Measurements from ENCODE around the gene ALPL.

Gene ALPL

DNA sequence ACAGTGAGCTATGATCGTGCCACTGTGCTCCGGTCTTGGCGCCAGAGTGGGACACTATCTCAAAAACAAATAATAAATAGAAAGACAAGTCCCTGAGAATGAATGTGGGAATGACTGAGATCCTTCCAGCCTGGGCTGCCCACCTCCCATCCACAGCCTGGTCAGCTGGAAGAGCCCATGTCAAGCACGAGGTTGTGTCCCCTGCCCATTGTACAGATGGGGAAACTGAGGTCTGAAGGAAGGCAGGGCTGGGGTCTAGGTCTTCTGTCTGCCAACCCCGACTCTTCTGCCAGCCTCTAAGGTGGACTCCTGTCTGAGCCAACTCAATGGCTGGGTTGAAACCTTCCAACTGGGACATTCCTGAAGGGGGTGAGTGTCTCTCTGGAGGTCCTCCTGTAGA lies 80.4 kb downstream of the ALPL start:
- DNase-seq (ENCODE audit: low spot score in 2 of 2) (no peak), ATAC-seq (no peak)
- peaks cover 5% of the 10 kb centered on the region for H3K4me1 Mint-ChIP-seq
- no peaks in the 10 kb centered on the region for H3K9me3 Mint-ChIP-seq
- no peak overlapping the region for H3K4me3 Mint-ChIP-seq
- H3K27ac Mint-ChIP-seq = peak overlapping the region; percentile 13
- H3K36me3 Mint-ChIP-seq = no peaks in the 10 kb centered on the region

DNA sequence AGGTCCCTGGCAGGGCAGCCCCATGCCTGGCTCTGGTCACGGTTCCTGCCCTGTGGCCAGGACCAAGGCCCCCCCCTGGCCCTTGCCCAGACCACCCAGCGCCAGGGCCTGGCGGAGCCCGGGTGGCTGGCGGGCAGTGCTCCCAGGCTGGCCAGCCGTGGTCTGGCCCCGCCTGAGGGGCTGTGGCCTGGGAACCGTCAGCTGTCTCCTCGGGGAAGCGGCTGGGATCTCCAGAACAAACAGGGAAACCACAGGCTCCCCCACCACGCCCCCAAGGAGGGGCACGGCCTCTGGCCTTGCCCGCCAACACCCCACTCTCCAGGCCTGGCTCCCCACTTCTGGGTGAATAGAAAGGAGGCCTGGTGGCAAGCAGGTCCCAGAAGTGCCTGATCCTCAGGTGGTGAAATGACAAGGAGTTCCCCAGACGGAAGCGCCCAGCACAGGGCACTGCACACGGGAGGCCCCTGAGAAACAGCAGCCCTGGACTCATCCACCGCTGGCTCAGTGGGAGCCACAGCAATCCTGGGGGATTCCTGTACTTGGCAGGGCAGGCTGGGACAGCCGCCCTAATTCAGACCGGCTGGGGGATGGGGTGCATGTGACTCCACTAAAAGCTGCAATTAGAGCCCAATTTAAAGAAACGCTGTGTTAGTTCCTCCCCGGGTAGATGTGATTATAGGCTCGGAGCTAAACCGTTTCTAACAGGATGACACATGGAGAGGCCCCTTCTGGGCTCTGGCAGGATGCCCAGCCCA lies 81.1 kb downstream of the ALPL start:
- Mint-ChIP-seq H3K4me3 (no peak overlapping the region), H3K9me3 (no peaks in the 10 kb centered on the region), H3K27ac (no peak overlapping the region), H3K4me1 (peaks cover 5% of the 10 kb centered on the region), H3K36me3 (no peaks in the 10 kb centered on the region)
- ATAC-seq (no peak), DNase-seq (ENCODE audit: low spot score in 2 of 2) (no peak)

DNA sequence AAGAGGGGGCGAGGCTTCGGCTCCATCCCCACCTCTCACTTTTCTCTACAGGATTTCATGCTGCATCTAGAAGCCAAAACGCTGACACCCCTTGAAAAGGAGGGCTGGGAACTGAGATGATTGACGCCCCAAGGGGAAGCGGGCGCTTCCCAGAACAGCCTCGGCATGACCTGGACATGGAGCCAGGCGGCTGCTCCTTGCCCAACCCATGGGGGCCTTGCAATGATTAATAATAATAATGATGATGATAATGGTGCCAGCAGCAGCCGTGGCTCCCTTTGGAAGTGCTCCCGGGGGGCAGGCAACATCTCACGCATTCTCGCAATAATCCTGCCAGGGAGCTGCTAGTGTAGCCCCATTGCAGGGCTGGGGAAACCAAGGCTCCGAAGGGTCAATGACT lies 81.7 kb downstream of the ALPL start:
- DNase-seq (ENCODE audit: low spot score in 2 of 2) (no peak), ATAC-seq (no peak)
- H3K36me3 Mint-ChIP-seq = no peaks in the 10 kb centered on the region
- H3K9me3 Mint-ChIP-seq = no peaks in the 10 kb centered on the region
- no peak overlapping the region for H3K27ac Mint-ChIP-seq
- H3K4me1 Mint-ChIP-seq = peaks cover 5% of the 10 kb centered on the region
- no peak overlapping the region for H3K4me3 Mint-ChIP-seq

DNA sequence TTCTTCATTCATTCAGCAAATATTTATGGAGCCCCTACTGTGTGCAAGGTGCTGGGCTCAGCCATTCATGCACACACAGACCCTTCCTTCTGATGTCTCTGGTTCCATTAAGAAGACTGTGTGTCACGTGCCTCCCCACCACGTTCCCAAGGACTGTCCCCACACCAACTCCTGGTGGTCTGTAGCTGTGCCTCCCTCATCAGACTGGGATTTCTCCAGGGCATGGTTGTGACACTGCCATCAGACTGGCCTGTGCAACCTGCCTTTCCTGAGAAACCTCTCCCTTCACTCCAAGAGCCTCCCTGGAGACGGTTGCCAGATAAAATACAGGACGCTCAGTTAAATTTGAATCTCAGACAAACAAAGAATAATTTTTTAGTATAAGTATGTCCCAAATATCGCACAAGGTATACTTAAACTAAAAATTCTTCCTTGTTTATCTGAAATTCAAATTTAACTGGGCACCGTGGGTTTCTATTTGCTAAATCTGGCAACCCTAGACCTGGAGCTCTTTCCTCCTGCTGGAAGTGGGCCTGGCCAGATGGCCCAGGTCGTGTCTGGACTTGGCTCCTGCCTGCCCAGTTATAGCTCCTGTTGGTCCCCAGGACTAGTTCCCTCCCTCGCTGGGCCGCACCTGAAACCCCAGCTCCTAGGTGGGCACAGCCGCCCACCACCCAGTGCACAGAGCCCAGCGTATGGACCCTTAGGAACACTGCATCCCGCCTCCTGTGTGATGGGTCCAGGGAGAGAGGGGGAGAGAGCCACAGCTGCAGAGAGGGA lies 83.1 kb downstream of the ALPL start:
- Mint-ChIP-seq H3K4me3 (no peak overlapping the region), H3K36me3 (no peaks in the 10 kb centered on the region), H3K4me1 (peaks cover 5% of the 10 kb centered on the region), H3K27ac (no peak overlapping the region), H3K9me3 (no peaks in the 10 kb centered on the region)
- DNase-seq (ENCODE audit: low spot score in 2 of 2) (no peak), ATAC-seq (no peak)

DNA sequence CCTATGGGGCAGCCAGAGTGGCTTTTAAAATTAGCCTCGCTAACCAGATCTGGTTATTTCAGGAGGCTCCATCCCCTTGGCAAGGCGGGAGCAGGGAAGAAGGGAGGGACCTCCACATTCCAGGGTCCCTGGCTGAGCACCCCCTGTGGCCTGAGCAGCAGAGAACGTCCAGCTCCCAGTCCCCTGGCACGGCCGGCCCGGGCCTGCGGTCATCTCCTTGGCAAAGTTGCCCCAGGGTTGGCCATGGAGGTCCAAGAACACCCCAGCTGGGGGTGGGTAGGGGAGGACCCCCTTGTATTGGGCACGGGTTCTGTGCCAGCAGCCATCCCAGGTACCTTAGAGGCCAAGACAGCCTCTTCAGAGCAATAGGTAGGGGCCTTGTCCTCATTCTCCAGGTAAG lies 84.0 kb downstream of the ALPL start:
- no peaks in the 10 kb centered on the region for H3K9me3 Mint-ChIP-seq

DNA sequence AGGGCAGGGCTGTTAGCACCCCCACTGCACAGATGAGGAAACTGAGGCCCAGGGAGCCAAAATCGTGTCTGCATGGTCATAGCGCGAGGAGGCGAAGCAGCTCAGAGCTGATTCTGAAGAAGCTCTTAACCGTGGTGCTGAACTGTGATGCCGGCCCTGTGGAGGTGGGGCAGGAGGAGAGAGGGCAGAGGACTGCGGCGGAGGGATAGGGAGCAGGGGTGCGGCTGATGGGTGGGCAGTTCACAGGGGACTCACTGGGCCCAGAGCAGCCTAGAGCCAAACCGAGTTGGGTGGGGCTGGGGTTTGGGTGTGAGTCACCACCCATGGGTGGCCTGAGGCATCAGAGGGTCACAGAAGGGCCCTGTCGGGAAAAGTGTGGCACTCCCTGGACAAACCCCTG lies 85.3 kb downstream of the ALPL start:
- ATAC-seq (no peak), DNase-seq (ENCODE audit: low spot score in 2 of 2) (no peak)
- peaks cover 5% of the 10 kb centered on the region for H3K4me1 Mint-ChIP-seq
- no peaks in the 10 kb centered on the region for H3K9me3 Mint-ChIP-seq
- no peak overlapping the region for H3K27ac Mint-ChIP-seq
- no peaks in the 10 kb centered on the region for H3K36me3 Mint-ChIP-seq
- H3K4me3 Mint-ChIP-seq = no peak overlapping the region

More for the DNA sequence above, 84.0 kb downstream of the ALPL start:
- no peaks in the 10 kb centered on the region for H3K36me3 Mint-ChIP-seq
- no peak for DNase-seq (ENCODE audit: low spot score in 2 of 2)
- H3K4me1 Mint-ChIP-seq = peaks cover 5% of the 10 kb centered on the region
- ATAC-seq = no peak
- H3K27ac Mint-ChIP-seq = no peak overlapping the region
- H3K4me3 Mint-ChIP-seq = no peak overlapping the region

DNA sequence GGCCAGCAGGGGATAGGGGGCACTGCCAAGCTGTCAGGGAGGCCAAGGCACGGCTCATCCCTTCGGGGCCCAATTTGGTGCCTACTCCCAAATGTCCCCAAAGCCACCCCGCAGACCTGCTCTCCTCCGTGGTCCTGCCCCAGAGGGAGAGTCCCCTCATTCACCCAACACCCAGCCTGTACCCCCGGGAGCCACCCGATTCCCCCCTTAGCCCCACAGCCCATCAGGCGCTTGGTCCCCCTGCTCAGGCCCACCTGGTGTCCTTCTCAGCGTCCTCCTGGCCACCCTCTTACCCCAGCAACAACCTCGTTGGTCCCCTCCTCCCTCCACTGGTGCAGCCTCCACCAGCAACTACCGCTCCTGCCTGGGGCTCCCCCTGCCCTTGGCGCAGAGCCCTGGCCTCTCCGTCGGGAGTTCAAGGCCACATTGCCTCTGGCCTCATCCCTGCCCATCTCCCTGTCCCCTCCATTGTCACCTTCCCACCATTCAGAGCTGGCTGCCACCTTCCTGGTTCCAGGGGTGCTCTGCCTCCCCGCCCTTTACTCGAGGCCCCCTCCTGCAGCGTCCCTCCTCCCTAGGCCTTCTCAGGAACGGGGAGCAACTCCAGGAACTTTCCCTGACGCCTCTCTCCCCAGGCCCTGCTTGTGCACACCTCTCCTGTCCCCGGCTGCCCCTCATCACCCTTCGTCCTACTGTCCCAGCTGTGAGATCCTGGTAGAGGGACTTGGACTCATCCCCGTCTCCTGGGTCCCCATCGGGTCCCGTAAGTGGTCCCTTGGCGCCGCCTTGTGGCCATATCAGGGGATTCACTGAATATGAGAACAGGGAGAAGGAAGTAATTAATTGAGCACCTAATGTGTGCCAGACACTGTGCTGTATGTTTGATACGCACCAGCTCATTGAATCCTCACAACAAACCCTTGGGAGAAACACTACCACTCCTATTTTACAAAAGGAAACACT lies 86.0 kb downstream of the ALPL start:
- H3K27ac Mint-ChIP-seq = no peak overlapping the region
- H3K4me1 Mint-ChIP-seq = peaks cover 5% of the 10 kb centered on the region
- H3K9me3 Mint-ChIP-seq = no peaks in the 10 kb centered on the region
- DNase-seq (ENCODE audit: low spot score in 2 of 2) = peak; percentile 43 to 84
- no peaks in the 10 kb centered on the region for H3K36me3 Mint-ChIP-seq
- ATAC-seq = no peak
- H3K4me3 Mint-ChIP-seq = no peak overlapping the region

DNA sequence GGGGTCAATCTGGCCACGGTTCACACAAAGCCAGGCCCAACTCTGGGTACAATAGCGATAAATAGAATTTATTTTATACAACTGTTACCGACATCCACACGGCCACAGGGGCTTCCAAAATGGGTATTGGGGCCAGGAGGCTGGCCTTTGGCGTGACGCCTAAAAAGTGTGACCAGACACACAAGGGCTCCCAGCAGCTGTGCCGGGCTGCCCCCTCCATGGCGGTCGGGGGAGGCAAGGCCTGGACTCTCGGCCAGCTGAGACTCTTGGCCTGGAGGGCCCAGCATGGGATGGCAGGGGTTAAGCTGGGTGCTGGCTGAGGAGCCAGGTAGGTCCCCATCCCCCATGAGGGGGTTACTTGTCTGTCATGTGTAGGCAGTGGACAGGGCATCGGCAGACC lies 87.0 kb downstream of the ALPL start:
- H3K36me3 Mint-ChIP-seq = no peaks in the 10 kb centered on the region
- ATAC-seq (no peak), DNase-seq (ENCODE audit: low spot score in 2 of 2) (no peak)
- H3K4me1 Mint-ChIP-seq = no peaks in the 10 kb centered on the region
- H3K4me3 Mint-ChIP-seq = no peak overlapping the region
- no peaks in the 10 kb centered on the region for H3K9me3 Mint-ChIP-seq
- no peak overlapping the region for H3K27ac Mint-ChIP-seq

DNA sequence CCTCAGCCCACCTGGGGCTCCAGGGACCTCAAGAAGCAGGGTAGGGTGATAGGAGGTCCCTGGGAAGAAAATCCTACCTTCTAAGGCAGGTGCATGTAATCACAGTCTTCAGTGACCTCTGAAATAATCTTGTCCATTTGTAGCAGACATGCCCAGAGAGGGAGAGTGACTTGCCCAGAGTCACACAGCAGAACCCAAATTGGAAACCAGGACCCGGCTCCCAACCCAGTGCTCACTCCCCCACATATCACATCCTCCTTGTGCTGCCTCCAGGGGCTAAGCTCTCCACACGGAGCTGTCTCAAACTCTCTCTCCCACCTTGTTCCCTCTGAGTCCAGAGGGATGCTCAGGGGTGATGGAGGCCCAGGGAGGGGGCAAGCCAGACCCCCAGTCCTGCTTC lies 87.4 kb downstream of the ALPL start:
- Mint-ChIP-seq H3K36me3 (no peaks in the 10 kb centered on the region), H3K4me3 (no peak overlapping the region), H3K9me3 (no peaks in the 10 kb centered on the region), H3K4me1 (no peaks in the 10 kb centered on the region), H3K27ac (no peak overlapping the region)
- DNase-seq (ENCODE audit: low spot score in 2 of 2) = no peak
- no peak for ATAC-seq

DNA sequence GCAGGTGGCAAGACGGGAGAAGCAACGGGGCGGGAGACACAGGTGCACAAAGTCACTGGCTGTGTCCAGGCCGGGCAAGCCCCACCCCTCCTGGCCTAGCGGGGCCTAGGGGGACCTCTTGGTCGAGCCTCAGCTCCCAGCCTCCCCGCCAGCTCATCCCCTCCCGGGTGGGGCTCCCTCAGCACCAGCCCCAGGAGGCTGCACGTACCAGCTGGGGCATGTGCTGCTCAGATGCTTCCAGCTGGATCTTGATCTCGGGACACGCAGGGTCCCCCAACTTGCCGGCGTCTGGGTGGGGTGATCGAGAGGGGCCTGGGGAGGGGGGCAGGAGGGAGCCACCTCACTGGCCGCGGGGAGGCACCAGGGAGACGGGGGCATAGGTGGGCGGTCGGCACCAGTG lies 88.5 kb downstream of the ALPL start:
- no peak overlapping the region for H3K4me3 Mint-ChIP-seq
- ATAC-seq = no peak
- H3K36me3 Mint-ChIP-seq = no peaks in the 10 kb centered on the region
- no peaks in the 10 kb centered on the region for H3K9me3 Mint-ChIP-seq
- no peak for DNase-seq (ENCODE audit: low spot score in 2 of 2)
- H3K4me1 Mint-ChIP-seq = no peaks in the 10 kb centered on the region
- no peak overlapping the region for H3K27ac Mint-ChIP-seq

DNA sequence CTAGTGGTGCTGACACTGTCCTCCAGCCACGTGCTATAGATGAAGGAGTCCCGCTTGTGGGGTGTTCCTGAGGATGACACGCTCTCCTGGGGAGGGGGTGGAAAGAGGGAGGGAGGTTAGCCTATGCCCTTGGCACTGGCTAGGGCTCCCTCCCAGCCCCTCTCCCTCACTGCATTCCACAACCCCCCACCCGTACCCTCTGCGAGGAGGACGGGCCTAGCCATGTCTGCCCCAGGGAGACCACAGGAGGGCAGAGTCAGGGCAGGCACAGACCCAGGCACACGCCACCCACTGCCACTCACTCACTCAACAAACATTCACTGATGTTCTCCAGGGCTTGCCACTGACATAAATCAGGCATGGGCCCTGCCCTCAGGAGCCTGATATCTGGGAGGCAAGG lies 89.2 kb downstream of the ALPL start:
- Mint-ChIP-seq H3K4me3 (no peak overlapping the region), H3K27ac (no peak overlapping the region), H3K9me3 (no peaks in the 10 kb centered on the region), H3K36me3 (no peaks in the 10 kb centered on the region), H3K4me1 (no peaks in the 10 kb centered on the region)
- DNase-seq (ENCODE audit: low spot score in 2 of 2) (no peak), ATAC-seq (no peak)

DNA sequence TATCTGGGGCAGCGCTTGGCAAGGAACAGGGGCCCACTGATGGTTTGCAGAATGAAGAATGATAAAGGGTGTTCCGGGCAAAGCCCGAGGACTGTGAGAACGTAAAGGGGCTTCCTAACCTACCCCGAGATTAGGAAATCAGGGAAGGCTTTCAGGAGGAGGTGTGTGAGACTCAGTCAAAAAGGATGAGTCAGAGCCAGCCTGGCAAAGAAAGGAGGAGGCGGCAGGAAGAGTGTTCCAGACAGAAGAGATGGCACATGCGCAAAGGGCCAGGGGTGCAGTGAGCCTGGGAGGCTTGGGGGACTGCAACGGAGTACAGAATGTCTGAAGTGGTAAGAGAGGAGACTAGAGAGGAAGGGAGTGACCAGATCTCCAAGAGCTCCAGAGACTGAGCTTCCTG lies 89.7 kb downstream of the ALPL start:
- Mint-ChIP-seq H3K27ac (no peak overlapping the region), H3K9me3 (no peaks in the 10 kb centered on the region), H3K4me3 (no peak overlapping the region), H3K36me3 (no peaks in the 10 kb centered on the region), H3K4me1 (peaks cover 4% of the 10 kb centered on the region)
- no peak for DNase-seq (ENCODE audit: low spot score in 2 of 2)
- no peak for ATAC-seq

DNA sequence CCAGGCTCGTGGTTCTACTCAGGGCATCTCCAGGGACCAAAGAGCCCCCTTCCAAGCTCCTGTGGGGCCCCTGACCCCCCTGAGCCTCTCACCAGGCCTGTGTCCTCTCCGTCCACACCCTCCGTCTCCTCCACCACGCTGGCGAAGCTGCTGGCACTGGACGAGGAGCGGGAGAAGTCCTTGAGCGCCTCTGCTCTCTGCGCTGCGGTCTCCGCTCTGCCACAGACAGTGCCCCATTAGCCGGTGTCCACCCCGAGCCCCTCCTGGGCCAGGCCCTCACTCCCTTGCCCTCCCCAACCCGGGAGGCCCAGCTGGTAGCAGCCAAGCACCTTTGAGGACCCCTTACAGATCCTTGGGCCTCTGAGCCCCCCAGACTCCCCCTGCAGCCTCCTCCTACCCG lies 90.2 kb downstream of the ALPL start:
- Mint-ChIP-seq H3K27ac (no peak overlapping the region), H3K4me1 (peaks cover 9% of the 10 kb centered on the region), H3K9me3 (no peaks in the 10 kb centered on the region), H3K36me3 (no peaks in the 10 kb centered on the region), H3K4me3 (no peak overlapping the region)
- DNase-seq (ENCODE audit: low spot score in 2 of 2) = no peak
- no peak for ATAC-seq

DNA sequence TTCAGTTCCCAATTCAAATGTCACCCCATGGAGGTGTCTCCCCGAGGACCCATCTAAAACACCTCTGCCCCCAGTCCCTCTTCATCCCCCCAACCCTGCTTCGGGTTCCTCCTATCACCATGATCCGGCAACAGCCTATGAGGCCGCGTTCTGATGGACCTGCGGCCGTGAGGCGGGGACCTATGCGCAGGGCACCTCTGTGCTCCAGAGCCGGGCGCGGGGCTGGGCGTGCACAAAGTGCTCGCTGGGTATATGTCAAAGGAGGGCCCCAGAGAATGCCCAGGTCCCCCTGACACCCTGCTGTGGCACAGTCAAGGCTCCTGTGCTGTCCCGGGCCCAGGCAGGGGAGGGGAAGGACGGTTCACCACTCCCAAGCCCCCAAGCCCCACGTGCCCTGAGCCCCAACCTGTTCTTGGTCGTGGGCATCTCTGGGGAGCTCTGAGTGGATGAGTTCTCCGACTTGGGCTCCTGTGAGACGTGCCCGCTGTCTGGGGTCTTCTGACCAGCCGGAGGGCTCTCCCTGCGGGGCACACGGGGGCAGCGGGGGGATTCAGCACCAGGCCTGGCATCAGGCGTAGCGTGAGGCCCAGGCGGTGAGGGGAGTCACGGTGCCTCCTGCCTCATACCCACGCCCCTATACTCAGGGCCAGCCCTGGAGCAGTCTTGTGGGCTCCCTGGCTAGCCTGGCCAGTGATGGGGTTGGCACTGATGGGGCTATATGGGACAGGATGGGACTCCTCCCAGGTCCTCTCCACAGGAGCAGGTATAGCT lies 92.2 kb downstream of the ALPL start:
- ATAC-seq (no peak), DNase-seq (ENCODE audit: low spot score in 2 of 2) (no peak)
- no peak overlapping the region for H3K4me3 Mint-ChIP-seq
- H3K36me3 Mint-ChIP-seq = no peaks in the 10 kb centered on the region
- no peaks in the 10 kb centered on the region for H3K9me3 Mint-ChIP-seq
- H3K27ac Mint-ChIP-seq = no peak overlapping the region
- H3K4me1 Mint-ChIP-seq = peaks cover 9% of the 10 kb centered on the region
